AG09309 (cell line): ENCODE measurements around the gene EID2.

Experiments
- DNase-seq: peaks from one replicate; pipeline ENCODE4 v3.0.0-alpha.2; 2010; ENCODE audit warnings: low read depth
- H3K4me3 ChIP-seq: 2 replicates; pipeline ENCODE4 v1.5.1; 2011; ENCODE audit warnings: mild to moderate bottlenecking, low read depth, low read length, moderate library complexity; ENCODE audit not compliant: control insufficient read depth
- TF ChIP-seq, protein P1 (sequence below): IDR thresholded peaks from 2 replicates; pipeline ENCODE4 v1.5.1; 2011; ENCODE audit warnings: mild to moderate bottlenecking, low read depth, low read length, inconsistent platforms; ENCODE audit not compliant: insufficient read depth, control insufficient read depth; ENCODE audit errors: missing control alignments

Gene EID2

GRCh38 chr19:39553082-39553652, 13.2 kb upstream of the EID2 start:
- TF ChIP-seq, protein P1, sequence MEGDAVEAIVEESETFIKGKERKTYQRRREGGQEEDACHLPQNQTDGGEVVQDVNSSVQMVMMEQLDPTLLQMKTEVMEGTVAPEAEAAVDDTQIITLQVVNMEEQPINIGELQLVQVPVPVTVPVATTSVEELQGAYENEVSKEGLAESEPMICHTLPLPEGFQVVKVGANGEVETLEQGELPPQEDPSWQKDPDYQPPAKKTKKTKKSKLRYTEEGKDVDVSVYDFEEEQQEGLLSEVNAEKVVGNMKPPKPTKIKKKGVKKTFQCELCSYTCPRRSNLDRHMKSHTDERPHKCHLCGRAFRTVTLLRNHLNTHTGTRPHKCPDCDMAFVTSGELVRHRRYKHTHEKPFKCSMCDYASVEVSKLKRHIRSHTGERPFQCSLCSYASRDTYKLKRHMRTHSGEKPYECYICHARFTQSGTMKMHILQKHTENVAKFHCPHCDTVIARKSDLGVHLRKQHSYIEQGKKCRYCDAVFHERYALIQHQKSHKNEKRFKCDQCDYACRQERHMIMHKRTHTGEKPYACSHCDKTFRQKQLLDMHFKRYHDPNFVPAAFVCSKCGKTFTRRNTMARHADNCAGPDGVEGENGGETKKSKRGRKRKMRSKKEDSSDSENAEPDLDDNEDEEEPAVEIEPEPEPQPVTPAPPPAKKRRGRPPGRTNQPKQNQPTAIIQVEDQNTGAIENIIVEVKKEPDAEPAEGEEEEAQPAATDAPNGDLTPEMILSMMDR, result no peak
- no peak overlapping the region for H3K4me3 ChIP-seq
- no peak for DNase-seq

- no peak overlapping the region for H3K4me3 ChIP-seq
- DNase-seq, result no peak
- TF ChIP-seq, protein P1, result no peak
These were observed 10.2 kb upstream of the EID2 start for GRCh38 chr19:39550197-39550596.

DNA sequence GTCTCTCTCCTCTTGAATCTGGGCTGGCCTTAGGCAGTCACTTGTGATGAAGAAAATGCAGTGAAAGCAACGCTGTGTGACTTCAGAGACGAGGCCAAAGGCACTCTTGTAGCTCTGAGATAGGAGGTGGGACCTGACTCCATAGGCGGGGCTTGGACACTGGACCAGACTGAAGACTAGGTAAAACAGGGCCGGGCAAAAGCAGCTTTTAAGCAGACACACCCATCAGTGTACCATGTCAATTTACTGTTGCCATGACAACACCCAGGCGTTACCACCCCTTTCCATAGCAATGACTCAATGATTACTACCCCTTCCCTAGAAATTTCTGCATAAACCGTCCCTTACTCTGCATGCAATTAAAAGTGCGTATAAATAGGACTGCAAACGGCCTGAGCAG, 6.6 kb upstream of the EID2 start:
- no peak overlapping the region for H3K4me3 ChIP-seq
- no peak for DNase-seq
- TF ChIP-seq, protein P1, result no peak

DNA sequence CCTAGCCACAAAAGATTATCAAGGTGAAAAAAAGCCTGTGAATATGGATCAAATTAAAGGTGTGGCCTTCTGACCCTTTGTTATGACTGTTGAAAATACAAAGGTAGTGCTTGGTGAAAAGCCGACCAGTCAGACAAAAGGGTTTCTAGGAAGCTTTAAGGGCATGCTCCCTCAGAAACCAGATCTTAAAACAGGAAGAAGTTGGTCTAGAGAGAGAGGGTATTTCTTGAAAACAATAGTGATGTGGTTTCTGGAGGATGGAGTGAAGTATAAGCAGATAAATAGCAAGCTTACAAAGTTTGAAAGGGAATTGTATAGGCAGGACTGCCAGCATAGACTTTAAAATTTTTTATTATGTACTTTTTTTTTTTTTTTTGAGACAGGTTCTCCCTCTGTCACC, 5.0 kb upstream of the EID2 start:
- H3K4me3 ChIP-seq, result no peak overlapping the region
- no peak for DNase-seq
- TF ChIP-seq, protein P1, result no peak

- H3K4me3 ChIP-seq, result no peak overlapping the region
- TF ChIP-seq, protein P1, result no peak
- DNase-seq, result no peak
These were observed 4.4 kb upstream of the EID2 start for GRCh38 chr19:39544226-39544903.

DNA sequence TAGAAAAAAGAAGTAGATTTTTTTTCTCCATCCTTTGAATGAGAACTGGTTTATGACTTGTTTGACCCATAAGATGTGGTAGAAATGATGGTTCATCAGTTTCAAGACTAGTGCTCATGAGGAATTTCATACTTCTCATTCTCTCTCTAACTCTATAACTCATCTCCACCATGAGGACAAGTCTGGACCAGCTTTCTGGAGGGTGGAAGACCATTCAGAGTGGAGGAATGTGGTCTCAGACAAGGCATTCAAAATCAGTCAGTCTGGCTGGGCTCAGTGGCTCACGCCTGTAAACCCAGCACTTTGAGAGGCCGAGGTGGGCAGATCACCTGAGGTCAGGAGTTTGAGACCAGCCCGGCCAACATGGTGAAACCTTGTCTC, 3.5 kb upstream of the EID2 start:
- H3K4me3 ChIP-seq, result no peak overlapping the region
- no peak for DNase-seq
- TF ChIP-seq, protein P1, result no peak
